GM06990 (cell line): ENCODE measurements around the gene SLC35B2.
A peak's percentile ranks its signal among the peaks of the same experiment; 100 is the strongest.

Experiments used
- DNase-seq: peaks from one replicate; pipeline ENCODE4 v3.0.0-alpha.2; 2011; ENCODE audit not compliant: insufficient read length; ENCODE audit errors: extremely low read depth
- H3K27me3 ChIP-seq: replicated peaks from 2 replicates; pipeline ENCODE4 v1.6.0; 2011; ENCODE audit warnings: low read length; ENCODE audit not compliant: control insufficient read depth, insufficient read depth
- H3K36me3 ChIP-seq: 2 replicates; pipeline ENCODE4 v1.5.1; 2011; ENCODE audit warnings: low read length; ENCODE audit not compliant: control insufficient read depth, insufficient read depth
- H3K4me3 ChIP-seq: replicated peaks from 2 replicates; pipeline ENCODE4 v1.5.1; 2011; ENCODE audit warnings: low read depth, mild to moderate bottlenecking, control low read depth, low read length
- CTCF ChIP-seq: IDR thresholded peaks from 2 replicates; pipeline ENCODE4 v1.5.1; 2011; ENCODE audit warnings: low read length, control low read depth, mild to moderate bottlenecking, inconsistent platforms; ENCODE audit not compliant: insufficient read depth, poor library complexity, severe bottlenecking

SLC35B2 gene

DNA sequence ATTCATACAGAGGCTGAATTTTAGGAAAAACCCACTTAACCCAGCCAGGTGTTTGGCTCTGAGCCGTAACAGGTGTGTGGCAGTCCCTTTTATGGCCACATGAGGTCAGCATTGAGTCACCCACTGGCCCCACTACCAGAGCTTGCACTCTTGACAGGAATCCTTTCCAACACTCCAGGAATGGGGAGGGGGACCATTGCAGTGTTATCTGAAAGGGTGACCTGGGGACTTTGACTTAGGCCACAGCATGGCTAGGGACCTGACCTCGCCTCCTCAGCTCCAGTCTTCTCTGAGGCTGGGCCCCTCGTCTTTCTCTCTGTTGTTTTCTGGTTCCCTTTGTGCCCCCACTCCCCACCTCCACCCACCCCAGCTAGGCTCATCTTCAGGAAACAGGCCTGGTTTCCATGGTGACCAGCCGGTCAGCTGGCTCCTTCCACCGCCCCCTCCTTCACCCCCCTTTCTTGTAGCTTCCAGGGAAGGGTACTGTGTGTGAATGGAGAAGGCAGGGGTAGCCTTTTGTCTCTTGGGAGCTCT is 10.8 kb upstream of the SLC35B2 start:
- Histone ChIP-seq H3K4me3 (no peak overlapping the region), H3K27me3 (peaks cover 5% of the 10 kb centered on the region; the same call in 1 of the 2 replicates), H3K36me3 (no peaks in the 10 kb centered on the region)
- DNase-seq = no peak
- TF ChIP-seq CTCF = peak; percentile 96

GRCh38 chr6:44267252-44267651 is 9.9 kb upstream of the SLC35B2 start:
- Histone ChIP-seq H3K36me3 (peaks cover 5% of the 10 kb centered on the region), H3K4me3 (no peak overlapping the region), H3K27me3 (peaks cover 3% of the 10 kb centered on the region; the same call in 1 of the 2 replicates)
- TF ChIP-seq CTCF = no peak
- no peak for DNase-seq

- Histone ChIP-seq H3K4me3 (peak overlapping the region; percentile 38; the same call in 1 of the 2 replicates), H3K36me3 (peaks cover 11% of the 10 kb centered on the region), H3K27me3 (0 out of 2 replicates have a peak, but pooled peaks cover under 1% of the 10 kb centered on the region)
- no peak for TF ChIP-seq CTCF
- no peak for DNase-seq
Observed at GRCh38 chr6:44266347-44266746, 9.0 kb upstream of the SLC35B2 start.

DNA sequence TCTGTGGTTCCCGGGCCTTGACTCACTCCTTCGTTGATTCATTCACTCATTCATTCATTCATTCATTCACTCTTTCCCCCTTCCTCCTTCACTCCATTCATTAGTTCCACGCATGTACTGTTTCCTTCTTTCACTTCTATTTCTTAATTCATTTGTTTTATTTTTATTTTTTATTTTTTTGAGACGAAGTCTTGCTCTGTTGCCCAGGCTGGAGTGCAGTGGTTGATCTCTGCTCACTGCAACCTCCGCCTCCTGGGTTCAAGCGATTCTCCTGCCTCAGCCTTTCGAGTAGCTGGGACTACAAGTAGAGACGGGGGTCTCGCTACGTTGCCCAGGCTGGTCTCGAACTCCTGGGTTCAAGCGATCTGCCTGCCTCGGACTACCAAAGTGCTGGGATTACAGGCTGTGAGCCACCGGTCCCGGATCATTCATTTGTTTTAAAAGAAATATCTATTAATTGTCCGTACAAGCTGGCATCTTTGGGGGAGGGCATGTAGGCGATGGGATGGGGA is 8.4 kb upstream of the SLC35B2 start:
- Histone ChIP-seq H3K27me3 (no peaks in the 10 kb centered on the region), H3K4me3 (peak overlapping the region; percentile 42), H3K36me3 (peaks cover 11% of the 10 kb centered on the region)
- no peak for TF ChIP-seq CTCF
- DNase-seq = no peak

DNA sequence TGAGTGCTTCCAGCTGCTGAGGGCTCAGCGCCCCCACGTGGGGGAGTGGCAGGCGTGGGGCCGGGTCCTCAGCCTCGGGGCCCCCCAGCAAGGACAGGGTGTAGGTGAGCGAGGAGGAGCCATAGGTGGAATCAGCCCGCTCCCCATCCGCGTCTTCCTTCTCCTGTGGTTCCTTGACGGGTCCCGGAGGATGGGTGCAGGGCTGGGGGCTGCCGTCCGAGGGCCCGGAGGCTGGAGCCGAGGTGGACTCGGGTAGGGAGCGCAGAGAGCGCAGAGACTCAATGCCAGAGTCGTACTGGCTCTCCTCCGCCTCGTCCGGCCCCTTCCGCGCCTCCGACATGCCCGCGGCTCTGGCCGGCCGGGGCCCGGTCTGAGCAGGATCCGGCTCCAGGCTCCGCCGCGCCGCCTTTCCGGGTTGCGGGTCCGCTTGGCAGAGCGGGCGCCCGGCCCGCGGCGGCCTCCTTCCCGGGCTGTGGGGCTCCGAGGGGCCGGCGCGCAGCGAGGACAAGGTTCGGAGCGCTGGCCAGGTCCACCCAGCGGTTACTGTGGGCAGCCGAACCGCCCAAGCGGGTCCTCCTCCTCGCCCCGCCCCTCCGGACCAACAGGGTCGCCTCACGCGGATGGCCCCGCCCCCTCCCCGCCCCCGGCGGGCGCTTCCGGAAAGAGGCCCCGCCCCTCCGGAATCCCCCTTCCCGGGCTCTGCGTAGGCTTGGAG is 7.8 kb upstream of the SLC35B2 start, which contains the start of gene NFKBIE:
Gene NFKBIE (minus strand): TSS at position 545 of the 715 bp plus-strand sequence. CDS start 205 bp downstream, at position 340.
- Histone ChIP-seq H3K36me3 (peaks cover 14% of the 10 kb centered on the region), H3K27me3 (no peaks in the 10 kb centered on the region), H3K4me3 (peak within 1 kb of the TSS; percentile 96)
- peak; percentile 91 for DNase-seq
- peak; percentile 62 for TF ChIP-seq CTCF
